Measurements from ENCODE around the gene GARIN5A. TPM values are rescaled to one million over a fixed set of nuclear protein-coding genes. Genes with fewer than 3 reads are reported as not detected.

GARIN5A gene
- total and polyA plus RNA-seq, 2 of the 8 experiments (the other 6 are each of a cell fraction or from before 2014, with no cell fraction given) = 9.1 to 18.5 TPM

- 85% methylated on average over 6 of the region's 13 CpGs; no CpG with 5 or more reads in 1 of the 2 experiments for WGBS, 2 experiments (ENCODE audit: extremely low coverage in 1 of 2, insufficient coverage in 1 of 2, insufficient read length in 1 of 2, insufficient replicate concordance in 2 of 2, low coverage in 1 of 2, low lambda C conversion rate in 2 of 2, missing lambda C conversion rate in 1 of 2)
- H3K4me3 ChIP-seq (ENCODE audit: extremely low read depth in 1 of 4, insufficient read depth in 2 of 4, low read depth in 3 of 4, low read length in 4 of 4) = no peak overlapping the region
- no peak overlapping the region for H4K8ac ChIP-seq (ENCODE audit: extremely low read depth, insufficient read depth, low read length)
- no peak overlapping the region for H2BK5ac ChIP-seq (ENCODE audit: low read depth, low read length)
- FAIRE-seq (no peak), DNase-seq (ENCODE audit: low read depth in 1 of 2, low spot score in 2 of 2) (no peak)
- peaks cover 0 to 8% (median 4%) of the 10 kb centered on the region in 4 experiments; a peak in 5 of 7 replicates for H3K4me1 ChIP-seq (replicated peaks in 1 of 4; ENCODE audit: control insufficient read depth in 3 of 4, insufficient read depth in 4 of 4, low read length in 3 of 4)
- no peak overlapping the region for H4K91ac ChIP-seq (replicated peaks; ENCODE audit: insufficient read length, low read length)
- H3K36me3 ChIP-seq (ENCODE audit: control insufficient read depth in 2 of 4, insufficient read depth in 4 of 4, low read length in 3 of 4) = no peaks in the 10 kb centered on the region
- TF ChIP-seq PHF8 (conservative IDR thresholded peaks at IDR 0.05; ENCODE audit: low read depth, low read length) (no peak), ATF2 (IDR thresholded peaks at IDR 0.05; ENCODE audit: low read length) (no peak)
- no peak overlapping the region for H2AFZ ChIP-seq (ENCODE audit: low read length)
- H3K23ac ChIP-seq (ENCODE audit: insufficient read length) = no peak overlapping the region
- H2BK12ac ChIP-seq (ENCODE audit: low read depth, low read length) = no peak overlapping the region
- no peak overlapping the region for H3K27ac ChIP-seq (ENCODE audit: low read depth, low read length)
- H3K14ac ChIP-seq (ENCODE audit: insufficient read length) = no peak overlapping the region
- no peaks in the 10 kb centered on the region for H3K79me1 ChIP-seq (ENCODE audit: low read depth, low read length)
- peak overlapping the region; percentile 9 for H3K4ac ChIP-seq (replicated peaks; ENCODE audit: insufficient read length, low read depth, low read length)
- H2BK120ac ChIP-seq (replicated peaks; ENCODE audit: low read depth, low read length) = no peak overlapping the region
- no peak overlapping the region for H3K18ac ChIP-seq (ENCODE audit: extremely low read depth, low read length)
- no peak overlapping the region for H3K56ac ChIP-seq (replicated peaks; ENCODE audit: insufficient read length, low read depth, low read length)
- no peak overlapping the region for H2BK15ac ChIP-seq (ENCODE audit: low read length)
- no peak overlapping the region for H2BK20ac ChIP-seq (ENCODE audit: low read length)
- H2AK5ac ChIP-seq (ENCODE audit: low read depth, low read length) = no peak overlapping the region
- no peaks in the 10 kb centered on the region for H3K9me3 ChIP-seq (ENCODE audit: insufficient read depth in 2 of 2, low read depth in 1 of 2, low read length in 1 of 2)
- POLR2A ChIA-PET (ENCODE audit: partially characterized antibody) = interaction anchor here (0.9 to 2.0 kb wide), 7 partner anchors 9 to 96 kb away, joined by 3 to 8 read pairs (median 4); no protein-coding TSS in a partner anchor
- CTCF ChIA-PET (ENCODE audit: partially characterized antibody) = interaction anchor here (0.7 to 4.0 kb wide), 15 partner anchors 9 to 205 kb away, joined by 3 to 19 read pairs (median 4); no protein-coding TSS in a partner anchor
- no peak overlapping the region for H3K4me2 ChIP-seq (ENCODE audit: insufficient read depth in 1 of 2, low read depth in 2 of 2, low read length in 2 of 2)
- H3K79me2 ChIP-seq (ENCODE audit: control insufficient read depth in 1 of 2, insufficient read depth in 2 of 2, low read length in 2 of 2) = no peaks in the 10 kb centered on the region
- no peak overlapping the region for H4K5ac ChIP-seq (ENCODE audit: insufficient read length, low read depth, low read length)
- H3K27me3 ChIP-seq (replicated peaks in 1 of 4; ENCODE audit: control insufficient read depth in 3 of 4, extremely low read depth in 1 of 4, insufficient read depth in 3 of 4, low read length in 3 of 4) = no peaks in the 10 kb centered on the region; a peak in 1 of 7 replicates
- no peak overlapping the region for H3K9ac ChIP-seq (replicated peaks in 1 of 4; ENCODE audit: extremely low read depth in 1 of 4, low read depth in 3 of 4, low read length in 3 of 4)
- no peaks in the 10 kb centered on the region for H4K20me1 ChIP-seq (replicated peaks in 1 of 2; ENCODE audit: control insufficient read depth in 1 of 2, insufficient read depth in 2 of 2, low read length in 2 of 2)
- no peaks in the 10 kb centered on the region for H3K23me2 ChIP-seq (ENCODE audit: low read depth, low read length)
Measured at GRCh38 chr19:50465000-50465399, 11.6 kb downstream of the GARIN5A start.
